NCI-H460 (cell line): ENCODE measurements around the gene LDB3. TPM values are rescaled to one million over a fixed set of nuclear protein-coding genes. Genes with fewer than 3 reads are reported as not detected.

Source experiments
- DNase-seq: peaks from one replicate; pipeline ENCODE4 v3.0.0-alpha.2; 2016; ENCODE audit warnings: low read depth; ENCODE audit errors: extremely low read depth
- total RNA-seq: library from RNA; depleted of rRNA; stranded (reverse); fragments of >200 nt; shearing (Covaris generic); gene quantifications from 2 replicates; pipeline ENCODE4 v1.2.3, GENCODE V29; 2014

The LDB3 gene
- total RNA-seq, 1 experiment from 2014 or later: 0.15 TPM

DNA sequence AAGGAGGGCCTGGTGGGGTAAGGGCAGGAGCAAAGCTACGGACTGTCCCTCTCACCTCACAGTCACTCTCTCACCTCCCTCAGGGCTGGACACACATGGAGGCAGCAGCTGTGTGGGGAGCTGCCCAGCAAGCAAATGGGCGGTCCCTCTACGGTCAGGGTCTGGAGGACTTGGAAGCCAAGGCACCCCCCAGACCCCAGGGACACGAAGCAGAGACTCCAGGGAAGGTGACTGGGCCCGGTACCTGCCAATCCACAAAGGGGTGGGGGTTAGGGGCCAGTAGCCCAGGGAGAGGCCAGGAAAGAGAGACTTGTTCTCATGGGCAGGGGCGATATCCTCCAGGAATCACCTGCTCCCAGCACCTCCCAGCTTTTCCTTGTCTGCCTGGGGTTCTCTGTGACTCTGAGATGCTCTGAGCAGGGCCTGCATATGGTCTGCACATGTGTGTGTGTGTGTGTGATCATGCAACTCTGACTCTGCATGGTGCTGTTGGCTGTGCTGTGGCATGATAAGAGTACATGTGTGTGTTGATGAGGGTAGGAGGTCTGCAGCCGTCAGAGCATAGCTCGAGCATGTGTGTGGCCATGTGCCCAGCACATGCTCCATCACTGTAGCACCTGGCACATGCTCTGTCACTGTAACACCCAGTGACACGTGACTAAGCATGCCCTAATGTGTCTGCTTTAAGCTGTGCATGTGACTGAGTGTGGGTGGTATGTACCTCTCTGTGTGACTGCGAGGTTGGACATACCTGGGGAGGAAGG is 4.6 kb upstream of the LDB3 start:
- no peak for DNase-seq

GRCh38 chr10:86664341-86665217 is 3.7 kb upstream of the LDB3 start:
- no peak for DNase-seq

DNA sequence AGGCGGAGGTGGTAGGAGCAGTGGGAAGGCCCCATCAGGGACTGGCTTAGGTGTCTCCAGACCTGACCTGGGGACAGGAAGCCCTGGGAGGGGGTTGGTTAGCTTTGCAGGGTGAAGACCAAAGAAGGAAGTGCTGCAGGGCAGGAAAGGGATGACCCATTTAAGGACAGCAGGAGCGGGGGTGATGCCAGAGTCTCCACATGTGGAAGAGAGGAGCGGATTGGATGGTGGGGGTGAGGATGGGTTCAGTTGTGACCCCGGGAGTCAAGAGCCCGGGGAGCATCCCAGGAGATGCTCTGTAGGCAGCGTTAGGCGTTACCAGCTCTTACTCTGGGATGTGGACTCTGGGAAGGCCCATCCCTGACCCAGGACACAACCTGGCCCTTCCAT is 3.1 kb upstream of the LDB3 start:
- no peak for DNase-seq

DNA sequence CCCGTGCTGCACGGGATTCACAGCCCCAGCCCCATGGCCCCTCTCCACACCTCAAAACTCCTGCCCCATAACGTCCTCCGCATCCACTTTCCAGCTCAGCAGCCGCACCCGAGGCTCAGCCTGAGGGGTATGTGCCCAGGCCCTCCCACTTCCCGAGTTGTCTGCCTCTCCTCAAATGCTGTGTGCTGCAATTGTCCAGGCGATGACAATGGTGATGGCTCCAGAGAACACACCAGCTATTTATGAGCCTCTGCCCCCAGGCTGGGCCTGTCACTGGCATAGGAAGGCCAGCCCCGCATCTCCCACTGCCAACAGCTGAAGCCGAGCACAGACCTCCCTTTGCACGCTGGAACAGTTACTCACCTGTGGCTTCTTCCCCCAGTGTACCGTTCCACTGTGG is 2.4 kb upstream of the LDB3 start:
- DNase-seq: no peak

GRCh38 chr10:86666538-86666937 is 1.8 kb upstream of the LDB3 start:
- DNase-seq: no peak

GRCh38 chr10:86667421-86668181 is 710 bp upstream of the LDB3 start:
- no peak for DNase-seq

DNA sequence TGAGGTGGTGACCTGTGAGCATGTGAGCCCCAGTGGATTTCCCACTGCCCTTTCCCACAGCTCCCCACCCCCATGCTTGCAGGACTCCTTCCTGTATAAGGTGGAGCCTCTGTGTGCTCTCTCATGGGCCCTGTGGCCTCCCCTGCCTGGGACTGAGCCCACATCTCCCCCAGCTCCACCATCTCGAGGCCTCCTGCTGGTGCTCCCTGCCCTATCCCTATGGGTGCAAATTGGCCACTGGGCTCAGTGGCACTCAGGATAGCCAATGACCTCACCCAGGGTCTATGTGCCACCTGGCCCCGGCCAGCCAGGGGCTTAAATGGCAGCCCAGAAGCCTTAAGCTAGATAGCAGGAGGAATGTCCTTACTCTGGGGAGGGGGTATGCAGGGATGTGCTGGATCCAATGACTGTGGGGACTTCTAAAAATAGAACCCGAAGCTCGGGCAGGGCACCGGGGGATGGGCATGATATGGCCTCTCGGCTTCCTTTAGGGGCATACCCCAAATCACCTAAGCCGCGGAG is 2.0 kb downstream of the LDB3 start:
- no peak for DNase-seq

DNA sequence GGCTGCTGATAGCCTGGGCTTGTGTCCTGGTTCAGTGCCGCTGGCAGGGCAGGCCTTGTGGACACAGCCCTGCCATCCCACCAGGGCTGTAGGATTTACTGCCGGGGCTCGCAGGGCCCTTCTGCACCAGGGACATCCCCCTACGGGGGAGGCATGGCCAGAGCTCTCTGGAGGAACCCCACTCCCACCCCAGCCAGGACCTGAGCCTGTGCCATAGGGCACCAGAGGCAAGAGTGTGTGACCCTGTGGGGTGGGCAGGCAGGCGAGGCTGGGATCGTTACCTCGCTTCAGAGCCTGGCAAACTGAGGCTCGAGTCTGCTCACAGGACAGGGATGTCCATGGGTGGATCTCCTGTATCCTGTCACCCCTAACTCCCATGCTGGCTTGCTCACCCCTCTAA is 2.6 kb downstream of the LDB3 start:
- no peak for DNase-seq

GRCh38 chr10:86671419-86671818 is 3.1 kb downstream of the LDB3 start:
- DNase-seq: no peak

GRCh38 chr10:86671985-86672710 is 3.8 kb downstream of the LDB3 start:
- no peak for DNase-seq

DNA sequence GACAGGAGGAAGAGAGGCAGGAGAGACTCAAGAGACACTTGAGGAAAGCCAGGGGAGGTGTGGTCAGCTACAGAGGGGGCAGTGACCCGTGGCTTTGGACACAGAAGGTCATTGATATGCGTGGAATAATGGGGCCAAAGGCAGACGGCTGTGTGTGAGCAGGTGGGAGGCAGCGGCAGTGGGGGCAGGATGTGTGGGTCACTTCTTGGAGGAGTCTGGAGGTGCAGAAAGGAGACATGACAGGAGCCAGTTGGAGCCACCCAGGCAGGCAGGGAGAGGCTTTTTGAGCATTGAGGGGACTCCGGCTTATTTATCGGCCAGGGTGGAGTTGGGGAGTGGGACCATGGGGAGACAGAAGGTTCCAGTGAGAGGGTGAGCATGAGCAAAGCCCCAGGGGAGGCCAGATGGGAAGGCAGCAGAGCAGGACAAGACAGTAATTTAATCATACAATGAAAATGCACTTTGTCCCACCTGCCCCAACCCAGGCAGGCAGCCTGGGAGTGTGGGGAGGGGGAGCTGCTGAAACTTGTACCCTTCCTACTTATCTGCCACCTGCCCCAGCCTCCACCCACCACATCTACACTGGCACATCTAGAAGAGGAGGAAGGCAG is 5.0 kb downstream of the LDB3 start:
- DNase-seq: no peak

DNA sequence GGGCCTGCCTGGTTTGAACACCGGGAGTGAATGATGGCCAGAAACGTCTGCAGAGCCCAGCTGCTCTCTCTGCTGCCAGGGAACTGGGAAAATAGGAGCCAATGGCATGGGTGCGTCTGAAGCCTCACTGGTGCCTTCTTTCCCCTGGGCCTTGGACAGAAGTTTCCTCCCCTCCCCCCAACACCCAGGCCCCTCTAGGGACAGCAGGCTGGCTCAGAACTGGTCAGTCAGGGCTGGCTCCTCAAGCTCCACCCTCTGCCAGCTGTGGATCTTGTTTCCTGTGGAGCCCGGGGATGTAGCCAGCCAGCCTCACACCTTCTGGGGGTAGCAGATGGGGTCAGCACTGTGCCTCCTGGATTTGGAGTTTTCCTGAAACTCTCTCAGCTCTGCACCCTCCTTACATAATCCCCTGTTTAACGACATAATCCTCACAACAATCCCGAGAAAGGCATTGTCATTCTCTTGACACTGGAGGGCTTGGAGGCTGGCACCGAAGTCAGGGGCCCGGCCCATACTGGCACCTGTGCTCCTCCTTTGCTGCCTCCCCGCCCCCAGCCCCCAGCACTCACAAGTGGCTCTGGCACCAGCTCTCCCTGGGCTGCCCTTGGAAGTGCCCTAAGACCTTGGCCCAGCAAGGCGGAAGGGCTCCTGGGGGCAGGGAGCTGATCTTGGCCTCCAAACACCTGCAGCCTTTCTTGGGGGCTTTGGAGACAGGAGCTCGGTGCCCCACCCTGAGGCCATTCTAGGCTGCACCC is 5.7 kb downstream of the LDB3 start:
- DNase-seq: no peak

- DNase-seq: no peak
These were observed 6.6 kb downstream of the LDB3 start for GRCh38 chr10:86674912-86675311.

DNA sequence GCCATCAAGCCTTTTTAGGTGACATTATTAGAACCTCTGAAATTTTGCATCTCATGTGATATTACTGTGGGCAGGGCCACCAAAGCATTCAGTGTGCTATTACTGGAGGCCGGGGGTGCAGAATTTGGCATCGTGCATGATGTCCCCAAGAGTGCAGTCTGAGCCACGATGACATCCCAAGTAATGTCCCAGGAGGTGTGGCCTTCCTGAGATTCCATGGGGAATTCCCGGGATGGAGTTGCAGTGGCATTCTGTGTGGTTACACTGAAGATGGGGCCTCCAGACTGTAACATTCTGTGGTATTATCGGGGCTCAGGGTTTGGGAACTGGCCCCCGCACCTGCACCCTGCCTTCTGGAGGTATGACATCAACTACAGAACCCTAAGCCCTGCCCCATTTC is 9.1 kb downstream of the LDB3 start:
- DNase-seq: no peak

- no peak for DNase-seq
These were observed 10.9 kb downstream of the LDB3 start for GRCh38 chr10:86678999-86679792.

GRCh38 chr10:86681047-86681446 is 12.7 kb downstream of the LDB3 start:
- DNase-seq: no peak

GRCh38 chr10:86681722-86682386 is 13.5 kb downstream of the LDB3 start:
- DNase-seq: no peak

- DNase-seq: no peak
These were observed 14.4 kb downstream of the LDB3 start for GRCh38 chr10:86682675-86683074.
